GM15510 (cell line): Measurements from ENCODE around the gene KRT24.

Experiments used
- POLR2A ChIP-seq: IDR thresholded peaks from 3 replicates; pipeline ENCODE4 v1.6.1; 2011; ENCODE audit warnings: borderline replicate concordance; ENCODE audit not compliant: insufficient read length; ENCODE audit errors: extremely low read depth

The KRT24 gene

GRCh38 chr17:40703652-40704051 lies at the start of gene KRT24:
KRT24 (minus strand) TSS chr17:40703752; CDS start chr17:40703693, 59 bp downstream.
- TF ChIP-seq POLR2A = no peak

- no peak for TF ChIP-seq POLR2A
Observed at GRCh38 chr17:40751065-40751464, 47.5 kb upstream of the KRT24 start.

GRCh38 chr17:40750391-40750790 lies 46.8 kb upstream of the KRT24 start:
- TF ChIP-seq POLR2A = no peak

GRCh38 chr17:40738553-40738952 lies 35.0 kb upstream of the KRT24 start:
- no peak for TF ChIP-seq POLR2A

GRCh38 chr17:40735016-40735415 lies 31.5 kb upstream of the KRT24 start:
- no peak for TF ChIP-seq POLR2A

- TF ChIP-seq POLR2A = no peak
Observed at GRCh38 chr17:40734018-40734417, 30.5 kb upstream of the KRT24 start.

- TF ChIP-seq POLR2A = no peak
Observed at GRCh38 chr17:40730970-40731369, 27.4 kb upstream of the KRT24 start.

GRCh38 chr17:40727447-40728231 lies 24.1 kb upstream of the KRT24 start:
- no peak for TF ChIP-seq POLR2A

GRCh38 chr17:40726919-40727318 lies 23.4 kb upstream of the KRT24 start:
- TF ChIP-seq POLR2A = no peak

- TF ChIP-seq POLR2A = no peak
Observed at GRCh38 chr17:40724656-40725055, 21.1 kb upstream of the KRT24 start.

- TF ChIP-seq POLR2A = no peak
Observed at GRCh38 chr17:40722241-40722640, 18.7 kb upstream of the KRT24 start.

GRCh38 chr17:40720899-40721298 lies 17.3 kb upstream of the KRT24 start:
- no peak for TF ChIP-seq POLR2A

GRCh38 chr17:40718930-40719329 lies 15.4 kb upstream of the KRT24 start:
- no peak for TF ChIP-seq POLR2A

GRCh38 chr17:40717776-40718175 lies 14.2 kb upstream of the KRT24 start:
- TF ChIP-seq POLR2A = no peak

GRCh38 chr17:40714473-40714872 lies 10.9 kb upstream of the KRT24 start:
- TF ChIP-seq POLR2A = no peak

GRCh38 chr17:40707745-40708144 lies 4.2 kb upstream of the KRT24 start:
- no peak for TF ChIP-seq POLR2A

- no peak for TF ChIP-seq POLR2A
Observed at GRCh38 chr17:40705584-40705983, 2.0 kb upstream of the KRT24 start.

- no peak for TF ChIP-seq POLR2A
Observed at GRCh38 chr17:40702271-40702670, 1.3 kb downstream of the KRT24 start.

- TF ChIP-seq POLR2A = no peak
Observed at GRCh38 chr17:40699853-40700252, 3.7 kb downstream of the KRT24 start.
